Activated T-cell treated with anti-CD3 and anti-CD28 coated beads, Interleukin-2, amount 50 U/mL, for 4 hours (primary cell): ENCODE data around the gene PPFIBP1. TPM values are rescaled to one million over a fixed set of nuclear protein-coding genes. Genes with fewer than 3 reads are reported as not detected.
"Not testable (repeated sequence)": the region's sequence is repeated elsewhere in the genome, so short reads cannot be mapped to it uniquely, and the experiment has no call there.

ENCODE experiments used
- ATAC-seq, 2 donors: fragments of 200-7000 bp; cut with Tn5 transposase; one replicate each; pipeline ENCODE4 v1.10.0; 2021
- DNase-seq: peaks from one replicate; pipeline ENCODE4 v3.0.0-alpha.2; 2020
- H3K27me3 Mint-ChIP-seq: one replicate; pipeline ENCODE4 v1.8.0; 2021; ENCODE audit warnings: low read depth, mixed read lengths
- H3K36me3 Mint-ChIP-seq: one replicate; pipeline ENCODE4 v1.8.0; 2022; ENCODE audit warnings: mixed read lengths; ENCODE audit not compliant: insufficient read depth
- H3K4me1 Mint-ChIP-seq: one replicate; pipeline ENCODE4 v1.8.0; 2021; ENCODE audit warnings: low read depth, mixed read lengths
- H3K4me3 Mint-ChIP-seq: one replicate; pipeline ENCODE4 v1.8.0; 2021; ENCODE audit warnings: mild to moderate bottlenecking, moderate library complexity, mixed read lengths
- H3K9me3 Mint-ChIP-seq: one replicate; pipeline ENCODE4 v1.8.0; 2021; ENCODE audit warnings: mixed read lengths
- total RNA-seq, 3 donors: library from RNA; stranded (reverse); gene quantifications; one replicate each; pipeline ENCODE4 v1.2.1, GENCODE V29; 2021

The PPFIBP1 gene
- total RNA-seq, 3 donors from 2014 or later = 7.4 to 11.6 (median 10.9) TPM

GRCh38 chr12:27593266-27593665 is 69.3 kb downstream of the PPFIBP1 start:
- ATAC-seq (no peak), DNase-seq (no peak)
- H3K4me1 Mint-ChIP-seq = peaks cover 2% of the 10 kb centered on the region
- H3K36me3 Mint-ChIP-seq = peaks cover 11% of the 10 kb centered on the region
- H3K9me3 Mint-ChIP-seq = no peaks in the 10 kb centered on the region
- H3K27me3 Mint-ChIP-seq = peaks cover 1% of the 10 kb centered on the region
- H3K4me3 Mint-ChIP-seq = no peak overlapping the region

GRCh38 chr12:27595231-27595642 is 71.2 kb downstream of the PPFIBP1 start:
- Mint-ChIP-seq H3K4me3 (no peak overlapping the region), H3K4me1 (no peaks in the 10 kb centered on the region), H3K27me3 (peaks cover 1% of the 10 kb centered on the region), H3K36me3 (peaks cover 11% of the 10 kb centered on the region), H3K9me3 (no peaks in the 10 kb centered on the region)
- no peak for ATAC-seq
- DNase-seq = no peak

- not testable (repeated sequence) for DNase-seq, H3K4me3 Mint-ChIP-seq, H3K9me3 Mint-ChIP-seq, H3K27me3 Mint-ChIP-seq, H3K36me3 Mint-ChIP-seq, H3K4me1 Mint-ChIP-seq, ATAC-seq
These were observed 74.9 kb downstream of the PPFIBP1 start for GRCh38 chr12:27598866-27599265.

GRCh38 chr12:27601056-27601828 is 77.2 kb downstream of the PPFIBP1 start:
- ATAC-seq, H3K36me3 Mint-ChIP-seq, H3K9me3 Mint-ChIP-seq, DNase-seq, H3K4me3 Mint-ChIP-seq, H3K4me1 Mint-ChIP-seq, H3K27me3 Mint-ChIP-seq: not testable (repeated sequence)

- no peaks in the 10 kb centered on the region for H3K27me3 Mint-ChIP-seq
- no peak for DNase-seq
- no peaks in the 10 kb centered on the region for H3K36me3 Mint-ChIP-seq
- no peaks in the 10 kb centered on the region for H3K4me1 Mint-ChIP-seq
- H3K4me3 Mint-ChIP-seq = no peak overlapping the region
- ATAC-seq = no peak
- H3K9me3 Mint-ChIP-seq = peaks cover 8% of the 10 kb centered on the region
These were observed 78.5 kb downstream of the PPFIBP1 start for GRCh38 chr12:27602516-27602915.

GRCh38 chr12:27604431-27604830 is 80.4 kb downstream of the PPFIBP1 start:
- Mint-ChIP-seq H3K36me3 (no peaks in the 10 kb centered on the region), H3K27me3 (no peaks in the 10 kb centered on the region), H3K4me3 (no peak overlapping the region), H3K9me3 (peaks cover 8% of the 10 kb centered on the region), H3K4me1 (no peaks in the 10 kb centered on the region)
- DNase-seq (no peak), ATAC-seq (no peak)

GRCh38 chr12:27606986-27607385 is 83.0 kb downstream of the PPFIBP1 start:
- Mint-ChIP-seq H3K27me3 (no peaks in the 10 kb centered on the region), H3K36me3 (peaks cover 2% of the 10 kb centered on the region), H3K4me3 (no peak overlapping the region), H3K4me1 (no peaks in the 10 kb centered on the region), H3K9me3 (peaks cover 8% of the 10 kb centered on the region)
- no peak for ATAC-seq
- no peak for DNase-seq

- ATAC-seq (no peak), DNase-seq (no peak)
- Mint-ChIP-seq H3K27me3 (no peaks in the 10 kb centered on the region), H3K9me3 (peaks cover 8% of the 10 kb centered on the region), H3K4me3 (no peak overlapping the region), H3K4me1 (no peaks in the 10 kb centered on the region), H3K36me3 (peaks cover 2% of the 10 kb centered on the region)
These were observed 83.6 kb downstream of the PPFIBP1 start for GRCh38 chr12:27607591-27607990.

- DNase-seq (no peak), ATAC-seq (no peak)
- Mint-ChIP-seq H3K4me3 (no peak overlapping the region), H3K27me3 (no peaks in the 10 kb centered on the region), H3K4me1 (no peaks in the 10 kb centered on the region), H3K36me3 (peaks cover 2% of the 10 kb centered on the region), H3K9me3 (peaks cover 5% of the 10 kb centered on the region)
These were observed 84.9 kb downstream of the PPFIBP1 start for GRCh38 chr12:27608890-27609289.

GRCh38 chr12:27610374-27610773 is 86.4 kb downstream of the PPFIBP1 start:
- DNase-seq (no peak), ATAC-seq (no peak)
- Mint-ChIP-seq H3K27me3 (no peaks in the 10 kb centered on the region), H3K9me3 (no peaks in the 10 kb centered on the region), H3K36me3 (peaks cover 2% of the 10 kb centered on the region), H3K4me1 (no peaks in the 10 kb centered on the region), H3K4me3 (no peak overlapping the region)

- ATAC-seq = no peak
- Mint-ChIP-seq H3K4me3 (no peak overlapping the region), H3K36me3 (peaks cover 2% of the 10 kb centered on the region), H3K4me1 (peaks cover 8% of the 10 kb centered on the region), H3K27me3 (no peaks in the 10 kb centered on the region), H3K9me3 (no peaks in the 10 kb centered on the region)
- DNase-seq = no peak
These were observed 90.4 kb downstream of the PPFIBP1 start for GRCh38 chr12:27614386-27614785.

- DNase-seq = no peak
- peaks cover 10% of the 10 kb centered on the region for H3K4me1 Mint-ChIP-seq
- H3K9me3 Mint-ChIP-seq = no peaks in the 10 kb centered on the region
- peaks cover 2% of the 10 kb centered on the region for H3K36me3 Mint-ChIP-seq
- no peak for ATAC-seq
- H3K4me3 Mint-ChIP-seq = no peak overlapping the region
- no peaks in the 10 kb centered on the region for H3K27me3 Mint-ChIP-seq
These were observed 90.9 kb downstream of the PPFIBP1 start for GRCh38 chr12:27614866-27615265.

- Mint-ChIP-seq H3K4me1 (peaks cover 12% of the 10 kb centered on the region), H3K27me3 (no peaks in the 10 kb centered on the region), H3K36me3 (peaks cover 2% of the 10 kb centered on the region), H3K4me3 (no peak overlapping the region), H3K9me3 (no peaks in the 10 kb centered on the region)
- no peak for ATAC-seq
- no peak for DNase-seq
These were observed 91.4 kb downstream of the PPFIBP1 start for GRCh38 chr12:27615331-27615891.

- Mint-ChIP-seq H3K9me3 (no peaks in the 10 kb centered on the region), H3K4me1 (peaks cover 12% of the 10 kb centered on the region), H3K27me3 (no peaks in the 10 kb centered on the region), H3K4me3 (no peak overlapping the region), H3K36me3 (peaks cover 2% of the 10 kb centered on the region)
- DNase-seq (no peak), ATAC-seq (no peak)
These were observed 92.5 kb downstream of the PPFIBP1 start for GRCh38 chr12:27616356-27617142.

GRCh38 chr12:27618836-27619235 is 94.8 kb downstream of the PPFIBP1 start:
- H3K27me3 Mint-ChIP-seq = no peaks in the 10 kb centered on the region
- H3K9me3 Mint-ChIP-seq = no peaks in the 10 kb centered on the region
- no peaks in the 10 kb centered on the region for H3K36me3 Mint-ChIP-seq
- DNase-seq (no peak), ATAC-seq (no peak)
- no peak overlapping the region for H3K4me3 Mint-ChIP-seq
- H3K4me1 Mint-ChIP-seq = peaks cover 12% of the 10 kb centered on the region
